H1 (cell line): ENCODE measurements around the gene PRSS3. TPM values are rescaled to one million over a fixed set of nuclear protein-coding genes. Genes with fewer than 3 reads are reported as not detected.

Source experiments
- CTCF ChIA-PET: fragments of 300-600 bp; sonication (Branson Sonifier 250); formaldehyde crosslinking; loops from one replicate; lab custom pipeline; 2021; ENCODE audit not compliant: partially characterized antibody; lab: Charles Lee
- POLR2A ChIA-PET: fragments of 300-600 bp; sonication (Branson Sonifier 250); formaldehyde crosslinking; loops from one replicate; lab custom pipeline; 2021; ENCODE audit warnings: inconsistent platforms; ENCODE audit not compliant: partially characterized antibody; lab: Charles Lee
- DNase-seq, 2 experiments: peaks; one replicate each; pipeline versions ENCODE4 v3.0.0 to v3.0.0-alpha.2; 2010 to 2022; ENCODE audit warnings: low spot score in 2 of 2, low read depth in 1 of 2, mixed read lengths in 1 of 2
- FAIRE-seq: peaks from 2 replicates; lab custom pipeline; 2011; peaks lifted over from hg19 to GRCh38; lab: Jason Lieb, UNC
- H2AFZ ChIP-seq: 2 replicates; pipeline ENCODE4 v1.8.1; 2012; ENCODE audit warnings: low read length, inconsistent platforms
- H2AK5ac ChIP-seq: 2 replicates; pipeline ENCODE4 v1.6.1; 2013; ENCODE audit warnings: low read depth, low read length
- H2BK120ac ChIP-seq: replicated peaks from 2 replicates; pipeline ENCODE3; 2013; ENCODE audit warnings: low read depth, low read length, inconsistent platforms
- H2BK12ac ChIP-seq: 2 replicates; pipeline ENCODE4 v1.6.1; 2013; ENCODE audit warnings: low read depth, low read length
- H2BK15ac ChIP-seq: 2 replicates; pipeline ENCODE4 v1.6.1; 2013; ENCODE audit warnings: low read length
- H2BK20ac ChIP-seq: 2 replicates; pipeline ENCODE4 v1.6.1; 2013; ENCODE audit warnings: low read length
- H2BK5ac ChIP-seq: 2 replicates; pipeline ENCODE4 v1.6.1; 2013; ENCODE audit warnings: low read depth, low read length
- H3K14ac ChIP-seq: 2 replicates; pipeline ENCODE4 v1.6.1; 2013; ENCODE audit warnings: inconsistent platforms; ENCODE audit not compliant: insufficient read length
- H3K18ac ChIP-seq: 2 replicates; pipeline ENCODE4 v1.6.1; 2013; ENCODE audit warnings: low read length; ENCODE audit errors: extremely low read depth
- H3K23ac ChIP-seq: 2 replicates; pipeline ENCODE4 v1.6.1; 2013; ENCODE audit warnings: inconsistent platforms; ENCODE audit not compliant: insufficient read length
- H3K23me2 ChIP-seq: 2 replicates; pipeline ENCODE4 v1.6.1; 2013; ENCODE audit warnings: low read depth, low read length
- H3K27ac ChIP-seq: 2 replicates; pipeline ENCODE4 v1.6.1; 2011; ENCODE audit warnings: low read depth, low read length, inconsistent platforms
- H3K27me3 ChIP-seq, 4 experiments: replicated peaks in 1 of 4; 1 replicate in 1 of 4; 2 replicates in 3 of 4; pipeline versions ENCODE4 v1.6.1 to v1.8.1; 2011 to 2013; ENCODE audit warnings: low read length in 3 of 4, mild to moderate bottlenecking in 3 of 4, inconsistent platforms in 2 of 4, mixed read lengths in 2 of 4, moderate library complexity in 1 of 4; ENCODE audit not compliant: control insufficient read depth in 3 of 4, insufficient read depth in 3 of 4; ENCODE audit errors: extremely low read depth in 1 of 4
- H3K36me3 ChIP-seq, 4 experiments: 2 replicates each; pipeline versions ENCODE4 v1.6.1 to v1.8.1; 2011 to 2013; ENCODE audit warnings: mild to moderate bottlenecking in 4 of 4, low read length in 3 of 4, moderate library complexity in 2 of 4, control low read depth in 1 of 4, inconsistent platforms in 1 of 4; ENCODE audit not compliant: insufficient read depth in 4 of 4, control insufficient read depth in 2 of 4
- H3K4ac ChIP-seq: replicated peaks from 2 replicates; pipeline ENCODE3; 2013; ENCODE audit warnings: low read length, low read depth, mixed read lengths, inconsistent platforms; ENCODE audit not compliant: insufficient read length
- H3K4me1 ChIP-seq, 4 experiments: replicated peaks in 1 of 4; 1 replicate in 1 of 4; 2 replicates in 3 of 4; pipeline versions ENCODE4 v1.6.1 to v1.8.1; 2011 to 2013; ENCODE audit warnings: low read length in 3 of 4, inconsistent platforms in 2 of 4, mixed read lengths in 1 of 4; ENCODE audit not compliant: insufficient read depth in 4 of 4, control insufficient read depth in 3 of 4
- H3K4me2 ChIP-seq, 2 experiments: 2 replicates each; pipeline versions ENCODE4 v1.6.1 to v1.8.1; 2011 to 2013; ENCODE audit warnings: low read depth in 2 of 2, low read length in 2 of 2, control low read depth in 1 of 2, inconsistent platforms in 1 of 2, mild to moderate bottlenecking in 1 of 2; ENCODE audit not compliant: insufficient read depth in 1 of 2
- H3K4me3 ChIP-seq, 4 experiments: fragments of 200-600, 300-600 bp in 1 of 4; sonication (generic), shearing (Covaris generic), sonication (Bioruptor Twin) in 1 of 4; 2 replicates each; pipeline versions ENCODE4 v1.5.1 to v1.8.1; 2011 to 2016; ENCODE audit warnings: low read length in 4 of 4, low read depth in 3 of 4, control low read depth in 2 of 4, inconsistent platforms in 2 of 4, mild to moderate bottlenecking in 2 of 4, mixed read lengths in 1 of 4, moderate library complexity in 1 of 4; ENCODE audit not compliant: insufficient read depth in 2 of 4; ENCODE audit errors: extremely low read depth in 1 of 4
- H3K56ac ChIP-seq: replicated peaks from 2 replicates; pipeline ENCODE3; 2013; ENCODE audit warnings: low read depth, mild to moderate bottlenecking, mixed read lengths, low read length, inconsistent platforms; ENCODE audit not compliant: insufficient read length
- H3K79me1 ChIP-seq: 2 replicates; pipeline ENCODE4 v1.6.1; 2013; ENCODE audit warnings: low read depth, low read length, control low read depth
- H3K79me2 ChIP-seq, 2 experiments: 2 replicates each; pipeline versions ENCODE4 v1.6.1 to v1.8.1; 2012 to 2013; ENCODE audit warnings: low read length in 2 of 2, mild to moderate bottlenecking in 2 of 2, inconsistent platforms in 1 of 2; ENCODE audit not compliant: insufficient read depth in 2 of 2, control insufficient read depth in 1 of 2
- H3K9ac ChIP-seq, 4 experiments: replicated peaks in 1 of 4; 1 replicate in 1 of 4; 2 replicates in 3 of 4; pipeline versions ENCODE4 v1.6.1 to v1.8.1; 2011 to 2013; ENCODE audit warnings: low read depth in 3 of 4, low read length in 3 of 4, control low read depth in 2 of 4, mild to moderate bottlenecking in 2 of 4, moderate library complexity in 2 of 4, inconsistent platforms in 1 of 4; ENCODE audit errors: extremely low read depth in 1 of 4
- H3K9me3 ChIP-seq, 2 experiments: 2 replicates each; pipeline versions ENCODE4 v1.6.1 to v1.8.1; 2012 to 2013; ENCODE audit warnings: mild to moderate bottlenecking in 2 of 2, moderate library complexity in 2 of 2, control low read depth in 1 of 2, inconsistent platforms in 1 of 2, low read depth in 1 of 2, low read length in 1 of 2, mixed read lengths in 1 of 2; ENCODE audit not compliant: insufficient read depth in 2 of 2
- H4K20me1 ChIP-seq, 2 experiments: replicated peaks in 1 of 2; 2 replicates each; pipeline versions ENCODE3 to v1.8.1; 2011 to 2013; ENCODE audit warnings: inconsistent platforms in 2 of 2, low read length in 2 of 2, mild to moderate bottlenecking in 1 of 2; ENCODE audit not compliant: insufficient read depth in 2 of 2, control insufficient read depth in 1 of 2
- H4K5ac ChIP-seq: 2 replicates; pipeline ENCODE4 v1.6.1; 2013; ENCODE audit warnings: low read length, low read depth, mixed read lengths, inconsistent platforms; ENCODE audit not compliant: insufficient read length
- H4K8ac ChIP-seq: 2 replicates; pipeline ENCODE4 v1.8.0; 2013; ENCODE audit warnings: mild to moderate bottlenecking, moderate library complexity, low read length, inconsistent platforms; ENCODE audit not compliant: insufficient read depth; ENCODE audit errors: extremely low read depth
- H4K91ac ChIP-seq: replicated peaks from 2 replicates; pipeline ENCODE3; 2013; ENCODE audit warnings: low read length, mixed read lengths, inconsistent platforms; ENCODE audit not compliant: insufficient read length
- BACH1 ChIP-seq: IDR thresholded peaks from 2 replicates; pipeline ENCODE4 v1.6.1; 2012; ENCODE audit warnings: low read length, improper control_type of control experiment
- CEBPB ChIP-seq: IDR thresholded peaks from 2 replicates; pipeline ENCODE4 v1.6.1; 2012; ENCODE audit warnings: low read depth, low read length
- FOSL1 ChIP-seq: IDR thresholded peaks from 2 replicates; pipeline ENCODE4 v1.6.1; 2011; ENCODE audit warnings: mild to moderate bottlenecking, low read depth, low read length, moderate library complexity; ENCODE audit not compliant: insufficient read depth
- JUN ChIP-seq: IDR thresholded peaks from 2 replicates; pipeline ENCODE4 v1.6.1; 2011; ENCODE audit warnings: low read depth, mild to moderate bottlenecking, improper control_type of control experiment, low read length
- KDM5A ChIP-seq: fragments of 200-600 bp; IDR thresholded peaks from 2 replicates; pipeline ENCODE4 v1.7.1; 2012; ENCODE audit warnings: mild to moderate bottlenecking, low read length, inconsistent platforms, mixed read lengths
- NANOG ChIP-seq: IDR thresholded peaks from 2 replicates; pipeline ENCODE4 v1.6.1; 2011; ENCODE audit warnings: low read length, low read depth, mild to moderate bottlenecking, inconsistent platforms; ENCODE audit not compliant: insufficient read depth, poor library complexity, severe bottlenecking
- POLR2A ChIP-seq, 2 experiments: IDR thresholded peaks; 1 replicate in 1 of 2; 2 replicates in 1 of 2; pipeline ENCODE4 v1.6.1; 2011; ENCODE audit warnings: low read depth in 2 of 2, low read length in 2 of 2, mild to moderate bottlenecking in 2 of 2; ENCODE audit errors: control extremely low read depth in 1 of 2
- RAD21 ChIP-seq, 2 experiments: IDR thresholded peaks in 1 of 2; conservative IDR thresholded peaks in 1 of 2; 2 replicates each; pipeline ENCODE4 v1.6.1; 2011; ENCODE audit warnings: low read depth in 2 of 2, low read length in 2 of 2, improper control_type of control experiment in 1 of 2, inconsistent platforms in 1 of 2, mild to moderate bottlenecking in 1 of 2, moderate library complexity in 1 of 2
- RNF2 ChIP-seq: fragments of 200-900, 300-1000 bp; sonication (generic); IDR thresholded peaks from 2 replicates; pipeline ENCODE4 v1.7.1; 2016; ENCODE audit warnings: borderline replicate concordance, low read depth, mild to moderate bottlenecking, antibody characterized with exemption, low read length; ENCODE audit not compliant: poor library complexity, severe bottlenecking; ENCODE audit errors: missing control alignments
- SIN3A ChIP-seq, 2 experiments: IDR thresholded peaks in 1 of 2; conservative IDR thresholded peaks in 1 of 2; 2 replicates each; pipeline ENCODE4 v1.6.1; 2011 to 2012; ENCODE audit warnings: low read length in 2 of 2, improper control_type of control experiment in 1 of 2, low read depth in 1 of 2, mild to moderate bottlenecking in 1 of 2
- SP1 ChIP-seq: IDR thresholded peaks from 2 replicates; pipeline ENCODE4 v1.6.1; 2011; ENCODE audit warnings: low read depth, low read length
- SRF ChIP-seq: IDR thresholded peaks from 2 replicates; pipeline ENCODE4 v1.6.1; 2011; ENCODE audit warnings: mild to moderate bottlenecking, low read depth, low read length, moderate library complexity
- WGBS, 2 experiments: shearing (Covaris generic) in 1 of 2; methylation state at CpG; one replicate each; pipeline versions ENCODE4 v1.1.6 to v1.1.7; 2013 to 2015; ENCODE audit warnings: low lambda C conversion rate in 2 of 2, mixed read lengths in 2 of 2, inconsistent platforms in 1 of 2, low coverage in 1 of 2, missing lambda C conversion rate in 1 of 2; ENCODE audit not compliant: insufficient replicate concordance in 2 of 2, insufficient coverage in 1 of 2, insufficient read length in 1 of 2; ENCODE audit errors: extremely low coverage in 1 of 2, missing lambda C conversion rate in 1 of 2; 5-methylcytosine and 5-hydroxymethylcytosine counted together
- polyA plus RNA-seq, 7 experiments: library from polyadenylated mRNA; depleted of rRNA in 3 of 7; stranded (reverse) in 5 of 7; unstranded in 2 of 7; fragments of >200 nt in 5 of 7; fragments of 200-250 nt in 2 of 7; gene quantifications; 1 replicate in 5 of 7; 2 replicates in 1 of 7; 4 replicates in 1 of 7; pipeline versions ENCODE4 v1.2.1 to v1.2.3, GENCODE V29; 2011 to 2013; ENCODE audit warnings: missing spikeins in 2 of 7, mixed read lengths in 2 of 7
- total RNA-seq: library from RNA; stranded (reverse); fragmentation: NEBNext Ultra II Directional; extraction: Animal tissue kit (Norgen Biotek cat#: 25700); gene quantifications from 2 replicates; pipeline ENCODE4 v1.2.1, GENCODE V29; 2021
- TF ChIP-seq, protein P1 (sequence below): IDR thresholded peaks from 2 replicates; pipeline ENCODE4 v1.6.1; 2011; ENCODE audit warnings: low read length, improper control_type of control experiment

Gene PRSS3
- total and polyA plus RNA-seq, 2 of the 8 experiments (the other 6 are each of a cell fraction or from before 2014, with no cell fraction given) = 0.12 TPM; not detected in 1

DNA sequence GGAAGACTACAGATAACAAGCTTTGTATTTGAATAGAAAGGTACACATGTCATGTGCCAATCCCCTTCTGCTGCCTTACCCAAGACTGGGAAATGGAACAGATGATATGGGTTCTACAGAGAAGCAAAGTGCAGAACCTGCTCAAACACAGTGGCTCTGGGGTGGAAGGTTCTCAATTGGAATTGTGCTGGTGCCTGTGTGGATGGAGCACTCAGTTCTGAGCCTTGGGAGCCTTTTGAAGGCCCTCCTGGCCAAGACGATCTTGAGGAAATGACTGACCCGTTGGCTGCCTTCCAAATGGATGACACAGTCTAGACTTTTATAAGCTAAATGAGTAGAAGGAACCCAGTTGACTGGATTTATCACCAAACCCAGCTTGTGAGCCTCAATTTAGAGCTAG lies 4.2 kb upstream of the PRSS3 start:
- H2BK15ac ChIP-seq = no peak overlapping the region
- H3K36me3 ChIP-seq = no peaks in the 10 kb centered on the region
- FAIRE-seq (no peak), DNase-seq (no peak)
- no peak overlapping the region for H3K9ac ChIP-seq
- H3K79me2 ChIP-seq = no peaks in the 10 kb centered on the region
- no peaks in the 10 kb centered on the region for H3K23me2 ChIP-seq
- no peak overlapping the region for H4K5ac ChIP-seq
- H2BK20ac ChIP-seq = no peak overlapping the region
- H3K56ac ChIP-seq = no peak overlapping the region
- H2BK12ac ChIP-seq = no peak overlapping the region
- H3K4me3 ChIP-seq = no peak overlapping the region
- no peaks in the 10 kb centered on the region for H3K9me3 ChIP-seq
- H3K4me2 ChIP-seq = no peak overlapping the region
- H3K14ac ChIP-seq = no peak overlapping the region
- no peaks in the 10 kb centered on the region for H3K79me1 ChIP-seq
- no peak overlapping the region for H4K8ac ChIP-seq
- H2AFZ ChIP-seq = no peak overlapping the region
- H3K18ac ChIP-seq = no peak overlapping the region
- H3K4ac ChIP-seq = no peak overlapping the region
- POLR2A ChIA-PET = no interaction called here
- WGBS, 2 experiments = 75% methylated on average over 2 of the region's 2 CpGs; no CpG with 5 or more reads in 1 of the 2 experiments
- H2AK5ac ChIP-seq = no peak overlapping the region
- no peaks in the 10 kb centered on the region for H4K20me1 ChIP-seq
- CTCF ChIA-PET = interaction anchor here (0.9 to 6.9 kb wide), 5 partner anchors 12 to 120 kb away, joined by 3 to 39 read pairs (median 4); no protein-coding TSS in a partner anchor
- H2BK120ac ChIP-seq = no peak overlapping the region
- no peak overlapping the region for H2BK5ac ChIP-seq
- no peak overlapping the region for H3K23ac ChIP-seq
- peaks cover 0 to 5% (median 3%) of the 10 kb centered on the region in 4 experiments; a peak in 4 of 7 replicates for H3K4me1 ChIP-seq
- H3K27me3 ChIP-seq = no peaks in the 10 kb centered on the region
- H4K91ac ChIP-seq = no peak overlapping the region
- no peak overlapping the region for H3K27ac ChIP-seq
- TF ChIP-seq RNF2 (no peak), JUN (no peak), POLR2A (IDR thresholded peaks at IDR 0.05; ENCODE audit: control extremely low read depth in 1 of 2, low read depth in 2 of 2, low read length in 2 of 2) (no peak), KDM5A (no peak), SIN3A (conservative IDR thresholded peaks at IDR 0.05 in 1 of 2, IDR thresholded peaks at IDR 0.05 in 1 of 2; ENCODE audit: low read depth in 1 of 2, low read length in 2 of 2) (no peak), BACH1 (no peak), RAD21 (IDR thresholded peaks at IDR 0.05 in 1 of 2, conservative IDR thresholded peaks at IDR 0.05 in 1 of 2; ENCODE audit: low read depth in 2 of 2, low read length in 2 of 2) (no peak), FOSL1 (no peak), SRF (no peak), NANOG (no peak), CEBPB (no peak), SP1 (no peak)
- TF ChIP-seq, protein P1, sequence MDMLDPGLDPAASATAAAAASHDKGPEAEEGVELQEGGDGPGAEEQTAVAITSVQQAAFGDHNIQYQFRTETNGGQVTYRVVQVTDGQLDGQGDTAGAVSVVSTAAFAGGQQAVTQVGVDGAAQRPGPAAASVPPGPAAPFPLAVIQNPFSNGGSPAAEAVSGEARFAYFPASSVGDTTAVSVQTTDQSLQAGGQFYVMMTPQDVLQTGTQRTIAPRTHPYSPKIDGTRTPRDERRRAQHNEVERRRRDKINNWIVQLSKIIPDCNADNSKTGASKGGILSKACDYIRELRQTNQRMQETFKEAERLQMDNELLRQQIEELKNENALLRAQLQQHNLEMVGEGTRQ = no peak
